CD14-positive monocyte (primary cell): ENCODE data around the gene AGFG1. TPM values are rescaled to one million over a fixed set of nuclear protein-coding genes. Genes with fewer than 3 reads are reported as not detected.

ENCODE experiments used
- DNase-seq, 3 donors: peaks; one replicate each; pipeline ENCODE4 v3.0.0-alpha.2; 2011 to 2022
- H2AFZ ChIP-seq: 2 replicates; pipeline ENCODE4 v1.6.0; 2012; ENCODE audit warnings: mild to moderate bottlenecking, low read depth, low read length, inconsistent platforms; ENCODE audit not compliant: insufficient read depth, poor library complexity, severe bottlenecking
- H3K27ac ChIP-seq, 2 donors: 1 replicate in 1 of 2; 2 replicates in 1 of 2; pipeline ENCODE4 v1.5.1; 2012 to 2013; ENCODE audit warnings: low read length in 2 of 2, control low read depth in 1 of 2, inconsistent platforms in 1 of 2, low read depth in 1 of 2, mild to moderate bottlenecking in 1 of 2
- H3K27me3 ChIP-seq, 2 donors: one replicate each; pipeline versions ENCODE4 v1.6.0 to v1.6.1; 2011 to 2013; ENCODE audit warnings: low read length in 2 of 2; ENCODE audit not compliant: control insufficient read depth in 2 of 2, insufficient read depth in 2 of 2
- H3K36me3 ChIP-seq, 2 donors: replicated peaks in 1 of 2; 1 replicate in 1 of 2; 2 replicates in 1 of 2; pipeline versions ENCODE4 v1.5.1 to v1.6.1; 2012 to 2013; ENCODE audit warnings: low read length in 2 of 2, control low read depth in 1 of 2, inconsistent platforms in 1 of 2, mild to moderate bottlenecking in 1 of 2; ENCODE audit not compliant: insufficient read depth in 2 of 2, control insufficient read depth in 1 of 2
- H3K4me1 ChIP-seq, 2 donors: 1 replicate in 1 of 2; 2 replicates in 1 of 2; pipeline versions ENCODE4 v1.5.1 to v1.6.1; 2012 to 2013; ENCODE audit warnings: low read length in 2 of 2, control low read depth in 1 of 2, inconsistent platforms in 1 of 2, mild to moderate bottlenecking in 1 of 2, moderate library complexity in 1 of 2; ENCODE audit not compliant: insufficient read depth in 2 of 2, control insufficient read depth in 1 of 2
- H3K4me2 ChIP-seq: replicated peaks from 2 replicates; pipeline ENCODE3; 2012; ENCODE audit warnings: low read length, moderate library complexity, mild to moderate bottlenecking; ENCODE audit not compliant: poor library complexity, severe bottlenecking; ENCODE audit errors: extremely low read depth
- H3K4me3 ChIP-seq, 3 experiments: fragments of 200-600 bp in 1 of 3; sonication (generic) in 1 of 3; replicated peaks in 1 of 3; 1 replicate in 2 of 3; 2 replicates in 1 of 3; pipeline ENCODE4 v1.5.1; 2011 to 2013; ENCODE audit warnings: low read length in 3 of 3, mild to moderate bottlenecking in 3 of 3, control low read depth in 2 of 3, low read depth in 2 of 3, inconsistent platforms in 1 of 3, moderate library complexity in 1 of 3
- H3K79me2 ChIP-seq: 2 replicates; pipeline ENCODE4 v1.6.0; 2012; ENCODE audit warnings: mild to moderate bottlenecking, control low read depth, inconsistent platforms, low read length, moderate library complexity; ENCODE audit not compliant: insufficient read depth
- H3K9ac ChIP-seq: 2 replicates; pipeline ENCODE4 v1.6.0; 2017; ENCODE audit warnings: low read length, mild to moderate bottlenecking; ENCODE audit not compliant: insufficient read depth, poor library complexity, severe bottlenecking
- H3K9me3 ChIP-seq, 2 donors: replicated peaks in 1 of 2; 1 replicate in 1 of 2; 2 replicates in 1 of 2; pipeline versions ENCODE4 v1.5.1 to v1.6.1; 2012 to 2013; ENCODE audit warnings: low read length in 2 of 2, control low read depth in 1 of 2; ENCODE audit not compliant: control insufficient read depth in 1 of 2, insufficient read depth in 1 of 2
- H4K20me1 ChIP-seq: 2 replicates; pipeline ENCODE4 v1.6.0; 2012; ENCODE audit warnings: mild to moderate bottlenecking, low read length, control low read depth, moderate library complexity; ENCODE audit not compliant: insufficient read depth
- H3K27ac Mint-ChIP-seq, 7 donors: one replicate each; pipeline ENCODE4 v1.8.0; 2020; ENCODE audit warnings: mild to moderate bottlenecking in 7 of 7, mixed read lengths in 7 of 7, moderate library complexity in 6 of 7, inconsistent platforms in 2 of 7
- H3K27me3 Mint-ChIP-seq, 3 donors: one replicate each; pipeline ENCODE4 v1.8.0; 2021 to 2022; ENCODE audit warnings: low read depth in 3 of 3, mild to moderate bottlenecking in 3 of 3, mixed read lengths in 3 of 3, moderate library complexity in 3 of 3, inconsistent platforms in 1 of 3
- H3K36me3 Mint-ChIP-seq, 2 donors: one replicate each; pipeline ENCODE4 v1.8.0; 2020; ENCODE audit warnings: mixed read lengths in 2 of 2, inconsistent platforms in 1 of 2, mild to moderate bottlenecking in 1 of 2
- H3K4me1 Mint-ChIP-seq: one replicate; pipeline ENCODE4 v1.8.0; 2020; ENCODE audit warnings: mild to moderate bottlenecking, mixed read lengths
- H3K4me3 Mint-ChIP-seq, 2 donors: one replicate each; pipeline ENCODE4 v1.8.0; 2020; ENCODE audit warnings: mild to moderate bottlenecking in 2 of 2, mixed read lengths in 2 of 2, moderate library complexity in 1 of 2
- H3K9me3 Mint-ChIP-seq, 7 donors: one replicate each; pipeline ENCODE4 v1.8.0; 2020 to 2022; ENCODE audit warnings: mixed read lengths in 7 of 7, mild to moderate bottlenecking in 6 of 7, moderate library complexity in 6 of 7, inconsistent platforms in 2 of 7
- CTCF ChIP-seq: fragments of 200-600 bp; IDR thresholded peaks from one replicate; pipeline ENCODE4 v1.8.0; 2022; ENCODE audit warnings: antibody characterized with exemption, mild to moderate bottlenecking
- WGBS: methylation state at CpG from one replicate; pipeline ENCODE4 v1.1.5; 2013; ENCODE audit warnings: missing lambda C conversion rate; ENCODE audit not compliant: insufficient coverage; 5-methylcytosine and 5-hydroxymethylcytosine counted together
- intact Hi-C, 2 donors: fragments of 100-400 bp; cut with micrococcal nuclease; formaldehyde crosslinking; loops; one replicate each; pipeline versions ENCODE4 v1.15.0 to v1.15.1; 2023
- polyA plus RNA-seq, 3 donors: library from polyadenylated mRNA; depleted of rRNA in 1 of 3; unstranded in 2 of 3; stranded (reverse) in 1 of 3; fragments of 300-500 nt in 2 of 3; fragments of >200 nt in 1 of 3; fragmentation: Illumina TruSeq in 2 of 3; gene quantifications; 1 replicate in 2 of 3; 2 replicates in 1 of 3; pipeline ENCODE4 v1.2.3, GENCODE V29; 2012 to 2021

Gene AGFG1
- polyA plus RNA-seq, 3 donors = 17.3 to 76.1 (median 56.9) TPM

DNA sequence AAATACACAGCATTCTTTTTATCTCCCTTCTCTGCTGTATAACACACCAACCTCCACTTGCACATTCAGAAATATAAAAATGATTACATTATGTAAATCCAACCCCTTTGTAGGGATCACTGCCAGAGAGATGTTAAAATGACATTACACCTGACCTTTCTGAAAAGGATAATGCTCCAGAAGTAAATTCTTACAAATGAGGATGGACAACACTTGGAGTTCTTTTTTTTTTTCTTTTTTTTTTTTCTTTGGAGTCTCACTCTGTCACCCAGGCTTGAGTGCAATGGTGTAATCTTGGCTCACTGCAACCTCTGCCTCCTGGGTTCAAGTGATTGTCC, 20.3 kb upstream of the AGFG1 start:
- Histone ChIP-seq H3K4me2 (peak overlapping the region; percentile 54), H3K4me1 (peaks cover 60 to 91% of the 10 kb centered on the region in 2 donors)

GRCh38 chr2:227453810-227454209, 18.1 kb upstream of the AGFG1 start:
- WGBS = no CpG with 5 or more reads among the region's 1 CpG
- no peaks in the 10 kb centered on the region for H3K36me3 ChIP-seq
- no peak for DNase-seq
- no peak for TF ChIP-seq CTCF
- no peaks in the 10 kb centered on the region for H3K79me2 ChIP-seq
- no peak overlapping the region for H3K27ac ChIP-seq
- no peak overlapping the region for H3K4me2 ChIP-seq
- no peaks in the 10 kb centered on the region for H4K20me1 ChIP-seq
- H3K4me3 ChIP-seq = no peak overlapping the region
- Mint-ChIP-seq H3K27ac (no peak overlapping the region), H3K36me3 (no peaks in the 10 kb centered on the region), H3K9me3 (peaks cover 0 to 2% (median 0%) of the 10 kb centered on the region in 7 donors), H3K4me3 (no peak overlapping the region), H3K4me1 (peaks cover 82% of the 10 kb centered on the region), H3K27me3 (peaks cover 0 to 4% (median 3%) of the 10 kb centered on the region in 3 donors)
- no peaks in the 10 kb centered on the region for H3K27me3 ChIP-seq
- no peak overlapping the region for H2AFZ ChIP-seq
- no peaks in the 10 kb centered on the region for H3K9me3 ChIP-seq
- H3K9ac ChIP-seq = no peak overlapping the region
- peaks cover 49 to 81% of the 10 kb centered on the region in 2 donors for H3K4me1 ChIP-seq
- intact Hi-C loops = loop anchor here in 1 of 2 donors (5.0 kb wide), 1 partner anchor 37 kb away; no protein-coding TSS in a partner anchor

More for the DNA sequence above, 20.3 kb upstream of the AGFG1 start:
- Histone ChIP-seq H2AFZ (no peak overlapping the region), H3K27me3 (no peaks in the 10 kb centered on the region), H3K79me2 (no peaks in the 10 kb centered on the region), H3K4me3 (peak overlapping the region in 1 of 3 experiments; percentile 29), H3K9ac (no peak overlapping the region), H3K27ac (peak overlapping the region; percentile 57 to 83), H3K36me3 (no peaks in the 10 kb centered on the region), H4K20me1 (no peaks in the 10 kb centered on the region), H3K9me3 (no peaks in the 10 kb centered on the region)
- Mint-ChIP-seq H3K4me1 (peaks cover 82% of the 10 kb centered on the region), H3K27me3 (peaks cover 0 to 2% (median 1%) of the 10 kb centered on the region in 3 donors), H3K9me3 (peaks cover 0 to 2% (median 0%) of the 10 kb centered on the region in 7 donors), H3K27ac (peak overlapping the region; percentile 88 to 96 (median 93)), H3K36me3 (no peaks in the 10 kb centered on the region), H3K4me3 (no peak overlapping the region)
- DNase-seq = no peak
- intact Hi-C loops = loop anchor here in 1 of 2 donors (5.0 kb wide), 1 partner anchor 34 kb away; no protein-coding TSS in a partner anchor
- TF ChIP-seq CTCF = no peak
